MM.1S (cell line): ENCODE measurements around the gene PDLIM5.

ENCODE experiments used
- DNase-seq: peaks from one replicate; pipeline ENCODE4 v3.0.0-alpha.2; 2015
- H2AFZ ChIP-seq: fragments of 300-600 bp; sonication (generic); 2 replicates; pipeline ENCODE4 v1.6.0; 2016; ENCODE audit warnings: antibody characterized with exemption, low read length
- H3F3A ChIP-seq: fragments of 300-600 bp; sonication (generic); 2 replicates; pipeline ENCODE4 v1.6.1; 2016; ENCODE audit warnings: mild to moderate bottlenecking, antibody characterized with exemption, low read length, moderate library complexity, mixed read lengths; ENCODE audit not compliant: insufficient read depth
- H3K27ac ChIP-seq: fragments of 300-600 bp; sonication (generic); 2 replicates; pipeline ENCODE4 v1.5.1; 2016; ENCODE audit warnings: mild to moderate bottlenecking, low read length
- H3K27me3 ChIP-seq: fragments of 300-600 bp; sonication (generic); replicated peaks from 2 replicates; pipeline ENCODE4 v1.6.0; 2016; ENCODE audit warnings: low read length; ENCODE audit not compliant: insufficient read depth
- H3K36me3 ChIP-seq: fragments of 300-600 bp; sonication (generic); replicated peaks from 2 replicates; pipeline ENCODE4 v1.6.1; 2016; ENCODE audit warnings: mild to moderate bottlenecking, low read length, mixed read lengths; ENCODE audit not compliant: insufficient read depth
- H3K4me1 ChIP-seq: fragments of 300-600 bp; sonication (generic); 2 replicates; pipeline ENCODE4 v1.6.1; 2016; ENCODE audit warnings: low read length, mixed read lengths
- H3K4me2 ChIP-seq: fragments of 300-600 bp; sonication (generic); 2 replicates; pipeline ENCODE4 v1.6.0; 2016; ENCODE audit warnings: low read depth, low read length
- H3K4me3 ChIP-seq: fragments of 300-600 bp; sonication (generic); 2 replicates; pipeline ENCODE4 v1.5.1; 2016; ENCODE audit warnings: low read length, mixed read lengths
- H3K79me2 ChIP-seq: fragments of 300-600 bp; sonication (generic); 2 replicates; pipeline ENCODE4 v1.6.1; 2016; ENCODE audit warnings: mixed run types, low read length, mixed read lengths
- H3K9ac ChIP-seq: fragments of 300-600 bp; sonication (generic); 2 replicates; pipeline ENCODE4 v1.6.1; 2016; ENCODE audit warnings: low read length, mixed read lengths
- H3K9me2 ChIP-seq: fragments of 300-600 bp; sonication (generic); replicated peaks from 2 replicates; pipeline ENCODE4 v1.6.1; 2016; ENCODE audit warnings: mild to moderate bottlenecking, low read length, mixed read lengths; ENCODE audit not compliant: insufficient read depth
- H3K9me3 ChIP-seq: fragments of 300-600 bp; sonication (generic); replicated peaks from 2 replicates; pipeline ENCODE4 v1.6.1; 2016; ENCODE audit warnings: mild to moderate bottlenecking, low read length, mixed read lengths; ENCODE audit not compliant: insufficient read depth
- H4K20me1 ChIP-seq: fragments of 300-600 bp; sonication (generic); 2 replicates; pipeline ENCODE4 v1.6.1; 2016; ENCODE audit warnings: mild to moderate bottlenecking, low read length, moderate library complexity, mixed read lengths; ENCODE audit not compliant: insufficient read depth
- EZH2 ChIP-seq: fragments of 300-600 bp; sonication (generic); optimal IDR thresholded peaks from 2 replicates; pipeline ENCODE3; 2017; ENCODE audit warnings: low read depth, mild to moderate bottlenecking, antibody characterized with exemption, low read length, mixed read lengths
- EZH2phosphoT487 ChIP-seq: fragments of 300-600 bp; sonication (generic); IDR thresholded peaks from 2 replicates; pipeline ENCODE4 v1.6.1; 2018; ENCODE audit warnings: antibody characterized with exemption, low read length
- TF ChIP-seq, protein P1 (sequence below): fragments of 300-600 bp; sonication (generic); IDR thresholded peaks from 2 replicates; pipeline ENCODE4 v1.5.1; 2016; ENCODE audit warnings: antibody characterized with exemption, low read length, mixed read lengths

The PDLIM5 gene

GRCh38 chr4:94459462-94460161 lies 7.9 kb downstream of the PDLIM5 start:
- Histone ChIP-seq H3K27me3 (no peaks in the 10 kb centered on the region), H3F3A (no peaks in the 10 kb centered on the region), H2AFZ (no peak overlapping the region), H3K27ac (no peak overlapping the region), H3K79me2 (no peaks in the 10 kb centered on the region), H3K4me3 (no peak overlapping the region), H3K4me2 (peak overlapping the region; percentile 0; the same call in 1 of the 2 replicates), H3K4me1 (no peaks in the 10 kb centered on the region), H4K20me1 (no peaks in the 10 kb centered on the region), H3K9me2 (no peaks in the 10 kb centered on the region), H3K9ac (no peak overlapping the region), H3K9me3 (no peaks in the 10 kb centered on the region), H3K36me3 (no peaks in the 10 kb centered on the region)
- TF ChIP-seq, protein P1, sequence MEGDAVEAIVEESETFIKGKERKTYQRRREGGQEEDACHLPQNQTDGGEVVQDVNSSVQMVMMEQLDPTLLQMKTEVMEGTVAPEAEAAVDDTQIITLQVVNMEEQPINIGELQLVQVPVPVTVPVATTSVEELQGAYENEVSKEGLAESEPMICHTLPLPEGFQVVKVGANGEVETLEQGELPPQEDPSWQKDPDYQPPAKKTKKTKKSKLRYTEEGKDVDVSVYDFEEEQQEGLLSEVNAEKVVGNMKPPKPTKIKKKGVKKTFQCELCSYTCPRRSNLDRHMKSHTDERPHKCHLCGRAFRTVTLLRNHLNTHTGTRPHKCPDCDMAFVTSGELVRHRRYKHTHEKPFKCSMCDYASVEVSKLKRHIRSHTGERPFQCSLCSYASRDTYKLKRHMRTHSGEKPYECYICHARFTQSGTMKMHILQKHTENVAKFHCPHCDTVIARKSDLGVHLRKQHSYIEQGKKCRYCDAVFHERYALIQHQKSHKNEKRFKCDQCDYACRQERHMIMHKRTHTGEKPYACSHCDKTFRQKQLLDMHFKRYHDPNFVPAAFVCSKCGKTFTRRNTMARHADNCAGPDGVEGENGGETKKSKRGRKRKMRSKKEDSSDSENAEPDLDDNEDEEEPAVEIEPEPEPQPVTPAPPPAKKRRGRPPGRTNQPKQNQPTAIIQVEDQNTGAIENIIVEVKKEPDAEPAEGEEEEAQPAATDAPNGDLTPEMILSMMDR: no peak
- TF ChIP-seq EZH2phosphoT487 (no peak), EZH2 (no peak)
- DNase-seq: peak; percentile 25

DNA sequence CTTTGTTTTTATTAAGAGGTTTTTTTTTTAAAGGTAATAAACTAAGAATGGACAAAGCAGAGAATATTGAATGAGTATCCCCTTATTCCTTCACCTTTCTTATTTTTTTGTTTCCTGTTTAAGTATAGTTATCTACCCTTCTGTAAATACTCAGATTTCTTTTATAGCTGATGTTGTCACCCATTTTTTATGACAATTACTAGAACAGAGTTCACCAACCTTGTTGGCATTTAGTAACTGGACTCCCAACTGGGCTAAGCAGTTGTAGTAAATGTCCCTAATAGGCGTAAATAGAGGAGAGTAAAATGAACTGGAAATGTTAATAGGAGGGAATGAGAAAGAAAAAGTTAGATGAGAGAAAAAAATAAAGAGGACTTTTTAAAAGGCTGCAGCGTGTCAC lies 9.8 kb downstream of the PDLIM5 start:
- Histone ChIP-seq H3K4me1 (no peaks in the 10 kb centered on the region), H3K27me3 (no peaks in the 10 kb centered on the region), H3K9me3 (no peaks in the 10 kb centered on the region), H3K4me3 (no peak overlapping the region), H2AFZ (no peak overlapping the region), H3F3A (no peaks in the 10 kb centered on the region), H4K20me1 (no peaks in the 10 kb centered on the region), H3K4me2 (no peak overlapping the region), H3K9ac (no peak overlapping the region), H3K27ac (no peak overlapping the region), H3K36me3 (no peaks in the 10 kb centered on the region), H3K9me2 (no peaks in the 10 kb centered on the region), H3K79me2 (no peaks in the 10 kb centered on the region)
- TF ChIP-seq EZH2phosphoT487 (no peak), EZH2 (no peak)
- TF ChIP-seq, protein P1: no peak
- DNase-seq: no peak

DNA sequence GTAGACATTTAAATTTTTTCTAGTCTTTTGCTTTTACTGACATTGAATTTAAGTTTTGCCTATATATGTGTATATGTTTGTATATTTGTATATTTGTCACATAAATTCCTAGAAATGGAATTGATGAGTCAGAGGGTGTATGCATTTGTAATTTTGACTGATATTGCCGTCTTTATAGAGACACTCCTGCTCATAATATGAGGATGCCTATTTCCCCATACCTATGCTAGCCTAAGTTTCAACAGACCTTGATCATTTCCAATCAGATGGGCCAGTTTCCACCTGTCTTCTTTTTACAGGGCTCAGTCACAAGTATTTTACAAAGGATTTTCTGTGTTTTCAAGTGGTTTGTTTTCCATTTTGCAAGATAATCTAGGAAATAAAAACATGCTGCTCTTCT lies 10.8 kb downstream of the PDLIM5 start:
- Histone ChIP-seq H3F3A (no peaks in the 10 kb centered on the region), H3K9ac (no peak overlapping the region), H3K27ac (no peak overlapping the region), H3K4me3 (no peak overlapping the region), H3K79me2 (no peaks in the 10 kb centered on the region), H3K4me2 (no peak overlapping the region), H2AFZ (no peak overlapping the region), H3K27me3 (no peaks in the 10 kb centered on the region), H3K9me2 (no peaks in the 10 kb centered on the region), H3K9me3 (no peaks in the 10 kb centered on the region), H3K36me3 (no peaks in the 10 kb centered on the region), H4K20me1 (no peaks in the 10 kb centered on the region), H3K4me1 (no peaks in the 10 kb centered on the region)
- DNase-seq: no peak
- TF ChIP-seq, protein P1: no peak
- no peak for TF ChIP-seq EZH2phosphoT487
- no peak for TF ChIP-seq EZH2
